Endodermal cell (in vitro differentiated cells): Measurements from ENCODE around the gene PPP4R1. TPM values are rescaled to one million over a fixed set of nuclear protein-coding genes. Genes with fewer than 3 reads are reported as not detected.

Experiments
- DNase-seq: peaks from one replicate; pipeline ENCODE4 v3.0.0-alpha.2; 2017
- H3K27ac ChIP-seq: 2 replicates; pipeline ENCODE4 v1.5.1; 2013; ENCODE audit warnings: mild to moderate bottlenecking, low read depth, low read length, moderate library complexity
- H3K27me3 ChIP-seq: 2 replicates; pipeline ENCODE4 v1.6.1; 2013; ENCODE audit warnings: mild to moderate bottlenecking, low read length, moderate library complexity; ENCODE audit not compliant: insufficient read depth, control insufficient read depth, poor library complexity, severe bottlenecking
- H3K36me3 ChIP-seq: 2 replicates; pipeline ENCODE4 v1.7.0; 2013; ENCODE audit warnings: mild to moderate bottlenecking, low read length, moderate library complexity; ENCODE audit not compliant: control insufficient read depth, insufficient read depth
- H3K4me1 ChIP-seq: one replicate; pipeline ENCODE4 v1.7.0; 2013; ENCODE audit warnings: low read length; ENCODE audit not compliant: control insufficient read depth, insufficient read depth
- H3K4me3 ChIP-seq: 2 replicates; pipeline ENCODE4 v1.5.1; 2013; ENCODE audit warnings: mild to moderate bottlenecking, low read length, moderate library complexity
- H3K9ac ChIP-seq: 2 replicates; pipeline ENCODE4 v1.6.1; 2013; ENCODE audit warnings: mild to moderate bottlenecking, low read length, moderate library complexity; ENCODE audit not compliant: poor library complexity, severe bottlenecking; ENCODE audit errors: extremely low read depth
- H3K9me3 ChIP-seq: 2 replicates; pipeline ENCODE4 v1.6.1; 2013; ENCODE audit warnings: mild to moderate bottlenecking, low read length, moderate library complexity; ENCODE audit not compliant: control insufficient read depth
- H3K27ac Mint-ChIP-seq: 2 replicates; pipeline ENCODE4 v1.8.0; 2020; ENCODE audit warnings: mixed read lengths
- H3K27me3 Mint-ChIP-seq: 2 replicates; pipeline ENCODE4 v1.8.0; 2021; ENCODE audit warnings: mild to moderate bottlenecking, mixed read lengths; ENCODE audit not compliant: insufficient read depth
- H3K36me3 Mint-ChIP-seq: 2 replicates; pipeline ENCODE4 v1.8.0; 2020; ENCODE audit warnings: low read depth, mixed read lengths
- H3K4me1 Mint-ChIP-seq: 2 replicates; pipeline ENCODE4 v1.8.0; 2020; ENCODE audit warnings: mixed read lengths
- H3K4me3 Mint-ChIP-seq: 2 replicates; pipeline ENCODE4 v1.8.0; 2020; ENCODE audit warnings: mild to moderate bottlenecking, moderate library complexity, mixed read lengths
- H3K9me3 Mint-ChIP-seq: 2 replicates; pipeline ENCODE4 v1.8.0; 2020; ENCODE audit warnings: mild to moderate bottlenecking, mixed read lengths
- CTCF ChIP-seq: fragments of 200-600 bp; sonication (generic); conservative IDR thresholded peaks from 2 replicates; pipeline ENCODE4 v1.5.0; 2021; ENCODE audit warnings: antibody characterized with exemption, mild to moderate bottlenecking
- WGBS, 2 experiments: methylation state at CpG; one replicate each; pipeline versions ENCODE4 v1.1.5 to v1.1.7; 2013; ENCODE audit warnings: missing lambda C conversion rate in 2 of 2, mixed read lengths in 1 of 2; ENCODE audit not compliant: insufficient coverage in 1 of 2, insufficient read length in 1 of 2; 5-methylcytosine and 5-hydroxymethylcytosine counted together
- total RNA-seq, 2 donors: library from RNA; stranded (reverse); fragmentation: NEBNext Ultra II Directional in 1 of 2; extraction: Animal tissue kit (Norgen Biotek cat#: 25700) in 1 of 2; gene quantifications; 2 replicates in 1 of 2; 3 replicates in 1 of 2; pipeline ENCODE4 v1.2.1, GENCODE V29; 2021

PPP4R1 gene
- total RNA-seq, 2 donors from 2014 or later, result 85.8 to 116 TPM

- Mint-ChIP-seq H3K4me1 (no peaks in the 10 kb centered on the region), H3K4me3 (no peak overlapping the region), H3K27me3 (no peaks in the 10 kb centered on the region), H3K9me3 (no peaks in the 10 kb centered on the region), H3K36me3 (peaks cover 48% of the 10 kb centered on the region), H3K27ac (no peak overlapping the region)
- Histone ChIP-seq H3K27me3 (no peaks in the 10 kb centered on the region), H3K9me3 (no peaks in the 10 kb centered on the region), H3K27ac (no peak overlapping the region), H3K9ac (no peak overlapping the region), H3K4me1 (no peaks in the 10 kb centered on the region), H3K4me3 (no peak overlapping the region), H3K36me3 (peaks cover 85% of the 10 kb centered on the region)
- no peak for TF ChIP-seq CTCF
- no peak for DNase-seq
These were observed 46.2 kb downstream of the PPP4R1 start for GRCh38 chr18:9568186-9568585.

GRCh38 chr18:9565407-9565806, 49.0 kb downstream of the PPP4R1 start:
- H3K27me3 Mint-ChIP-seq, result no peaks in the 10 kb centered on the region
- peaks cover 83% of the 10 kb centered on the region for H3K36me3 ChIP-seq
- WGBS, 2 experiments, result 89 to 100% methylated on average over 2 of the region's 2 CpGs

GRCh38 chr18:9563331-9563730, 51.0 kb downstream of the PPP4R1 start:
- Mint-ChIP-seq H3K4me1 (no peaks in the 10 kb centered on the region), H3K4me3 (no peak overlapping the region), H3K27ac (no peak overlapping the region), H3K9me3 (no peaks in the 10 kb centered on the region), H3K36me3 (peaks cover 60% of the 10 kb centered on the region), H3K27me3 (no peaks in the 10 kb centered on the region)
- Histone ChIP-seq H3K27me3 (no peaks in the 10 kb centered on the region), H3K9me3 (no peaks in the 10 kb centered on the region), H3K4me3 (no peak overlapping the region), H3K36me3 (peaks cover 86% of the 10 kb centered on the region), H3K27ac (no peak overlapping the region), H3K9ac (no peak overlapping the region), H3K4me1 (no peaks in the 10 kb centered on the region)
- DNase-seq, result no peak
- no peak for TF ChIP-seq CTCF
- 96 to 100% methylated on average over 3 to 4 of the region's 4 CpGs for WGBS, 2 experiments

More at GRCh38 chr18:9565407-9565806, 49.0 kb downstream of the PPP4R1 start:
- Mint-ChIP-seq H3K36me3 (peaks cover 53% of the 10 kb centered on the region), H3K4me1 (no peaks in the 10 kb centered on the region), H3K9me3 (no peaks in the 10 kb centered on the region), H3K4me3 (no peak overlapping the region), H3K27ac (no peak overlapping the region)
- Histone ChIP-seq H3K4me3 (no peak overlapping the region), H3K9me3 (no peaks in the 10 kb centered on the region), H3K27me3 (no peaks in the 10 kb centered on the region), H3K27ac (no peak overlapping the region), H3K9ac (no peak overlapping the region), H3K4me1 (no peaks in the 10 kb centered on the region)
- no peak for TF ChIP-seq CTCF
- no peak for DNase-seq
